Uterus (tissue), 2 donors: ENCODE data around the gene GOLT1A.

Experiments used
- CTCF ChIP-seq, 4 experiments: fragments of 200-600 bp in 2 of 4; fragments of 450-650 bp in 2 of 4; sonication (generic) in 2 of 4; IDR thresholded peaks; one replicate each; pipeline ENCODE4 v1.5.1; 2016 to 2019; ENCODE audit warnings: antibody characterized with exemption in 4 of 4, mild to moderate bottlenecking in 2 of 4, moderate library complexity in 1 of 4
- POLR2A ChIP-seq, 2 donors: fragments of 450-650 bp; IDR thresholded peaks; one replicate each; pipeline ENCODE4 v1.6.1; 2016; ENCODE audit warnings: antibody characterized with exemption in 2 of 2, mild to moderate bottlenecking in 1 of 2, moderate library complexity in 1 of 2

GRCh38 chr1:204192589-204193352 is 21.0 kb downstream of the GOLT1A start:
- TF ChIP-seq CTCF (IDR thresholded peaks at IDR 0.05) = no peak
- no peak for TF ChIP-seq POLR2A (IDR thresholded peaks at IDR 0.05)
